HCT116 (cell line): ENCODE results near the gene MAGEF1. TPM values are rescaled to one million over a fixed set of nuclear protein-coding genes. Genes with fewer than 3 reads are reported as not detected.

Experiments used
- ATAC-seq: fragments of 200-7000 bp; cut with Tn5 transposase; 2 replicates; pipeline ENCODE4 v1.9.1; 2020; ENCODE audit warnings: mild to moderate bottlenecking, moderate library complexity
- BruUV-seq: library from RNA; stranded (reverse); fragments of 400-500 nt; replicated peaks from 2 replicates; lab custom pipeline; 2021; lab: Mats Ljungman, UMichigan
- CTCF ChIA-PET: fragments of 300-600 bp; sonication (Branson Sonifier 250); formaldehyde crosslinking; loops from one replicate; lab custom pipeline; 2021; ENCODE audit warnings: antibody characterized with exemption; lab: Charles Lee
- POLR2A ChIA-PET: fragments of 300-600, 350-600 bp; sonication (Branson Sonifier 250); formaldehyde crosslinking; loops from one replicate; lab custom pipeline; 2021; ENCODE audit warnings: antibody characterized with exemption; lab: Charles Lee
- RAD21 ChIA-PET, 2 experiments: fragments of 300-600 bp; sonication (Branson Sonifier 250); formaldehyde crosslinking; loops; one replicate each; lab custom pipeline; 2023; ENCODE audit warnings: low total read pairs in 2 of 2; ENCODE audit not compliant: uncharacterized antibody in 2 of 2, unreplicated experiment in 2 of 2, low non-redundant PET in 1 of 2; lab: Charles Lee
- DNase-seq: peaks from one replicate; pipeline ENCODE4 v3.0.0-alpha.2; 2010; ENCODE audit warnings: low read depth, low spot score
- H2AFZ ChIP-seq: fragments of 200-600 bp; shearing (Covaris generic), sonication (generic); 2 replicates; pipeline ENCODE4 v1.6.1; 2017; ENCODE audit warnings: low read depth, mixed run types, mixed read lengths, antibody characterized with exemption, low read length; ENCODE audit not compliant: poor library complexity, severe bottlenecking
- H3K27ac ChIP-seq: 2 replicates; pipeline ENCODE4 v1.5.1; 2012; ENCODE audit warnings: low read depth, low read length
- H3K27me3 ChIP-seq: fragments of 200-600 bp; sonication (generic); 2 replicates; pipeline ENCODE4 v1.6.1; 2016; ENCODE audit warnings: mixed run types, low read length, mixed read lengths; ENCODE audit not compliant: insufficient read depth
- H3K36me3 ChIP-seq, 2 experiments: fragments of 200-500 bp in 1 of 2; fragments of 200-600 bp in 1 of 2; sonication (Bioruptor generic) in 1 of 2; sonication (generic) in 1 of 2; 2 replicates each; pipeline versions ENCODE4 v1.5.1 to v1.6.1; 2014 to 2016; ENCODE audit warnings: low read length in 2 of 2, inconsistent platforms in 1 of 2, mixed read lengths in 1 of 2, mixed run types in 1 of 2; ENCODE audit not compliant: insufficient read depth in 2 of 2, control insufficient read depth in 1 of 2
- H3K4me1 ChIP-seq, 2 experiments: fragments of 200-600 bp in 1 of 2; sonication (generic) in 1 of 2; 2 replicates each; pipeline versions ENCODE4 v1.5.1 to v1.6.1; 2012 to 2017; ENCODE audit warnings: low read length in 2 of 2, inconsistent platforms in 1 of 2, mild to moderate bottlenecking in 1 of 2, mixed read lengths in 1 of 2, mixed run types in 1 of 2, moderate library complexity in 1 of 2; ENCODE audit not compliant: insufficient read depth in 2 of 2, control insufficient read depth in 1 of 2
- H3K4me2 ChIP-seq: fragments of 200-600 bp; sonication (generic); 2 replicates; pipeline ENCODE4 v1.6.1; 2017; ENCODE audit warnings: mixed run types, low read length, mixed read lengths
- H3K4me3 ChIP-seq, 2 experiments: fragments of 200-600 bp in 1 of 2; sonication (generic) in 1 of 2; replicated peaks in 1 of 2; 2 replicates each; pipeline ENCODE4 v1.5.1; 2011 to 2016; ENCODE audit warnings: low read length in 2 of 2, control low read depth in 1 of 2, low read depth in 1 of 2, mild to moderate bottlenecking in 1 of 2, mixed read lengths in 1 of 2, mixed run types in 1 of 2
- H3K79me2 ChIP-seq: fragments of 200-600 bp; sonication (generic); 2 replicates; pipeline ENCODE4 v1.6.1; 2017; ENCODE audit warnings: mild to moderate bottlenecking, mixed run types, low read length, moderate library complexity, mixed read lengths; ENCODE audit not compliant: insufficient read depth
- H3K9ac ChIP-seq: fragments of 200-600 bp; sonication (generic); 2 replicates; pipeline ENCODE4 v1.6.1; 2016; ENCODE audit warnings: low read length, mixed read lengths
- H3K9me2 ChIP-seq: fragments of 200-600 bp; sonication (generic), shearing (Covaris generic); 2 replicates; pipeline ENCODE4 v1.6.1; 2017; ENCODE audit warnings: mixed run types, mild to moderate bottlenecking, moderate library complexity; ENCODE audit not compliant: insufficient read depth
- H3K9me3 ChIP-seq, 2 experiments: fragments of 200-500 bp in 1 of 2; fragments of 200-600 bp in 1 of 2; sonication (Bioruptor generic) in 1 of 2; sonication (generic) in 1 of 2; 2 replicates each; pipeline ENCODE4 v1.6.1; 2014 to 2017; ENCODE audit warnings: low read length in 2 of 2, mixed read lengths in 2 of 2, inconsistent platforms in 1 of 2, low read depth in 1 of 2, mild to moderate bottlenecking in 1 of 2, mixed run types in 1 of 2, moderate library complexity in 1 of 2; ENCODE audit not compliant: control insufficient read depth in 1 of 2, insufficient read depth in 1 of 2
- H4K20me1 ChIP-seq: fragments of 200-600 bp; sonication (generic), shearing (Covaris generic); 2 replicates; pipeline ENCODE4 v1.6.1; 2017; ENCODE audit warnings: mixed run types, mild to moderate bottlenecking, moderate library complexity; ENCODE audit not compliant: insufficient read depth
- CBX3 ChIP-seq: IDR thresholded peaks from 2 replicates; pipeline ENCODE4 v1.6.1; 2012; ENCODE audit warnings: low read depth
- CEBPB ChIP-seq: IDR thresholded peaks from 2 replicates; pipeline ENCODE4 v1.6.1; 2012; ENCODE audit warnings: low read depth
- CTCF ChIP-seq, 3 experiments: fragments of 200-600 bp in 1 of 3; sonication (generic) in 1 of 3; IDR thresholded peaks in 2 of 3; conservative IDR thresholded peaks in 1 of 3; 2 replicates each; pipeline ENCODE4 v1.5.1; 2012 to 2017; ENCODE audit warnings: low read depth in 2 of 3, low read length in 2 of 3, antibody characterized with exemption in 1 of 3, borderline replicate concordance in 1 of 3, control low read depth in 1 of 3, mild to moderate bottlenecking in 1 of 3, mixed read lengths in 1 of 3, mixed run types in 1 of 3, moderate library complexity in 1 of 3; ENCODE audit not compliant: insufficient read depth in 1 of 3
- ELF1 ChIP-seq: IDR thresholded peaks from 2 replicates; pipeline ENCODE4 v1.6.1; 2012; ENCODE audit warnings: low read depth, borderline replicate concordance
- MAX ChIP-seq: IDR thresholded peaks from 2 replicates; pipeline ENCODE4 v1.6.1; 2012
- POLR2A ChIP-seq: IDR thresholded peaks from 2 replicates; pipeline ENCODE4 v1.7.0; 2011; ENCODE audit warnings: borderline replicate concordance; ENCODE audit not compliant: insufficient read depth, insufficient read length; ENCODE audit errors: extremely low read depth
- POLR2AphosphoS5 ChIP-seq: IDR thresholded peaks from 2 replicates; pipeline ENCODE4 v1.6.1; 2011; ENCODE audit warnings: mild to moderate bottlenecking, low read depth, low read length, moderate library complexity
- RAD21 ChIP-seq: IDR thresholded peaks from 2 replicates; pipeline ENCODE4 v1.6.1; 2012; ENCODE audit warnings: low read depth, mild to moderate bottlenecking
- REST ChIP-seq: IDR thresholded peaks from 2 replicates; pipeline ENCODE4 v1.6.1; 2012; ENCODE audit warnings: low read depth
- SIN3A ChIP-seq: IDR thresholded peaks from 2 replicates; pipeline ENCODE4 v1.6.1; 2012; ENCODE audit warnings: low read depth
- SRF ChIP-seq: IDR thresholded peaks from 2 replicates; pipeline ENCODE4 v1.6.1; 2012; ENCODE audit warnings: low read depth
- ZBTB33 ChIP-seq: IDR thresholded peaks from 2 replicates; pipeline ENCODE4 v1.6.1; 2011; ENCODE audit warnings: mild to moderate bottlenecking, low read length, moderate library complexity; ENCODE audit not compliant: insufficient replicate concordance; ENCODE audit errors: extremely low read depth
- intact Hi-C: fragments of 100-400 bp; cut with micrococcal nuclease; formaldehyde crosslinking; loops from 2 replicates; pipeline ENCODE4 v1.10.0; 2022
- total RNA-seq: library from RNA; stranded (reverse); gene quantifications from one replicate; pipeline ENCODE4 v1.2.1, GENCODE V29; 2021; ENCODE audit not compliant: unreplicated experiment

The MAGEF1 gene
- total RNA-seq, 1 experiment from 2014 or later: 44.1 TPM

- TF ChIP-seq SRF (no peak), MAX (no peak), POLR2AphosphoS5 (no peak), POLR2A (no peak), SIN3A (no peak), CBX3 (no peak), ZBTB33 (no peak), CEBPB (no peak), ELF1 (no peak), CTCF (IDR thresholded peaks at IDR 0.05 in 2 of 3, conservative IDR thresholded peaks at IDR 0.05 in 1 of 3; ENCODE audit: borderline replicate concordance in 1 of 3, insufficient read depth in 1 of 3, low read depth in 2 of 3, low read length in 2 of 3) (no peak), REST (no peak), RAD21 (no peak)
- TF ChIP-seq, all 23 proteins: peak for 0
- H3K36me3 ChIP-seq: no peaks in the 10 kb centered on the region
- H3K9me3 ChIP-seq: no peaks in the 10 kb centered on the region
- H3K4me1 ChIP-seq: peaks cover 0 to 6% of the 10 kb centered on the region in 2 experiments; a peak in 1 of 4 replicates
- 0 out of 2 replicates have a peak, but pooled peaks cover 3% of the 10 kb centered on the region for H3K27me3 ChIP-seq
- ChIA-PET CTCF (interaction anchor here (0.7 to 1.2 kb wide), 2 partner anchors 47 to 135 kb away, joined by 3 to 4 read pairs; partner anchors contain the start of gene EPHB3), POLR2A (no interaction called here), RAD21 (no interaction called here)
- no peaks in the 10 kb centered on the region for H4K20me1 ChIP-seq
- BruUV-seq: no TSS peak
- H3K9ac ChIP-seq: no peak overlapping the region
- no peak for DNase-seq
- intact Hi-C loops: no loop called here
- H3K4me3 ChIP-seq: no peak overlapping the region
- no peak overlapping the region for H3K4me2 ChIP-seq
- no peaks in the 10 kb centered on the region for H3K9me2 ChIP-seq
- H2AFZ ChIP-seq: no peak overlapping the region
- no peak overlapping the region for H3K27ac ChIP-seq
- ATAC-seq: no peak
- no peaks in the 10 kb centered on the region for H3K79me2 ChIP-seq
These were observed 15.2 kb downstream of the MAGEF1 start for GRCh38 chr3:184696697-184697096.
